ENCODE data around the gene UQCRFS1.

- TF ChIP-seq POLR2AphosphoS5 (IDR thresholded peaks at IDR 0.05; ENCODE audit: insufficient read depth in 1 of 2, low read depth in 1 of 2) (no peak), CTCF (IDR thresholded peaks at IDR 0.05) (no peak)
Observed at GRCh38 chr19:29201855-29202254, 11.1 kb downstream of the UQCRFS1 start.

Measured in vagina (tissue), 2 donors.